Urinary bladder (tissue), 4 donors: ENCODE results near the gene ZNF595. TPM values are rescaled to one million over a fixed set of nuclear protein-coding genes. Genes with fewer than 3 reads are reported as not detected.
"Not testable (repeated sequence)": the region's sequence is repeated elsewhere in the genome, so short reads cannot be mapped to it uniquely, and the experiment has no call there.

Experiments used
- DNase-seq: peaks from one replicate; pipeline ENCODE4 v3.0.0-alpha.2; 2015; ENCODE audit errors: extremely low spot score
- H3K27ac ChIP-seq: one replicate; pipeline ENCODE4 v1.5.1; 2013; ENCODE audit warnings: low read depth, mild to moderate bottlenecking, moderate library complexity
- H3K36me3 ChIP-seq: one replicate; pipeline ENCODE4 v1.6.1; 2013; ENCODE audit warnings: mild to moderate bottlenecking, moderate library complexity; ENCODE audit not compliant: insufficient read depth
- H3K4me1 ChIP-seq: one replicate; pipeline ENCODE4 v1.6.1; 2013; ENCODE audit warnings: mild to moderate bottlenecking, moderate library complexity; ENCODE audit not compliant: insufficient read depth
- H3K4me3 ChIP-seq: one replicate; pipeline ENCODE4 v1.5.1; 2013; ENCODE audit warnings: low read depth, low read length
- WGBS: extraction: QIAGEN DNeasy Blood & Tissue Kit; methylation state at CpG from one replicate; pipeline ENCODE4 v1.1.7; 2013; 5-methylcytosine and 5-hydroxymethylcytosine counted together
- polyA plus RNA-seq: library from polyadenylated mRNA; stranded (reverse); fragments of 200-250 nt; gene quantifications from one replicate; pipeline ENCODE4 v1.2.3, GENCODE V29; 2013
- total RNA-seq: library from RNA; depleted of rRNA; stranded (reverse); fragments of >200 nt; gene quantifications from one replicate; pipeline ENCODE4 v1.2.3, GENCODE V29; 2014
- donor health status: healthy with polysubstance abuse.
- donor health status: healthy.

ZNF595 gene
- total and polyA plus RNA-seq, 2 donors, result 5.8 to 41.9 TPM

GRCh38 chr4:113732-114131 lies 60.6 kb downstream of the ZNF595 start:
- Histone ChIP-seq H3K4me1 (no peaks in the 10 kb centered on the region), H3K4me3 (no peak overlapping the region), H3K27ac (no peak overlapping the region), H3K36me3 (no peaks in the 10 kb centered on the region)
- 83% methylated on average over 2 of the region's 2 CpGs for WGBS
- no peak for DNase-seq

- no peak overlapping the region for H3K27ac ChIP-seq
- no peaks in the 10 kb centered on the region for H3K36me3 ChIP-seq
- no peak overlapping the region for H3K4me3 ChIP-seq
- no peaks in the 10 kb centered on the region for H3K4me1 ChIP-seq
- DNase-seq, result no peak
Measured at GRCh38 chr4:114149-114548, 61.0 kb downstream of the ZNF595 start.

- 96% methylated on average over 1 of the region's 1 CpG for WGBS
- Histone ChIP-seq H3K4me1 (no peaks in the 10 kb centered on the region), H3K36me3 (no peaks in the 10 kb centered on the region), H3K4me3 (no peak overlapping the region), H3K27ac (no peak overlapping the region)
- DNase-seq, result no peak
Measured at GRCh38 chr4:116499-116898, 63.4 kb downstream of the ZNF595 start.

GRCh38 chr4:120616-121015 lies 67.5 kb downstream of the ZNF595 start:
- WGBS, result 70% methylated on average over 5 of the region's 5 CpGs
- Histone ChIP-seq H3K4me3 (no peak overlapping the region), H3K4me1 (no peaks in the 10 kb centered on the region), H3K36me3 (no peaks in the 10 kb centered on the region), H3K27ac (no peak overlapping the region)
- DNase-seq, result no peak

GRCh38 chr4:121408-122084 lies 68.4 kb downstream of the ZNF595 start:
- Histone ChIP-seq H3K4me1 (peaks cover 2% of the 10 kb centered on the region), H3K36me3 (no peaks in the 10 kb centered on the region), H3K27ac (no peak overlapping the region), H3K4me3 (no peak overlapping the region)
- DNase-seq, result no peak
- WGBS, result 74% methylated on average over 7 of the region's 7 CpGs

GRCh38 chr4:123922-124274 lies 70.8 kb downstream of the ZNF595 start:
- peak overlapping the region; percentile 58 for H3K27ac ChIP-seq
- H3K36me3 ChIP-seq, DNase-seq, H3K4me1 ChIP-seq: not testable (repeated sequence)
- peak overlapping the region; percentile 15 for H3K4me3 ChIP-seq
- WGBS, result 45% methylated on average over 10 of the region's 10 CpGs

GRCh38 chr4:124275-125081 lies 71.4 kb downstream of the ZNF595 start, which contains the start of gene ZNF718:
Gene ZNF718 (plus strand): TSS chr4:124501. CDS start chr4:124671, 170 bp downstream.
- H3K36me3 ChIP-seq, result no peaks in the 10 kb centered on the region
- DNase-seq, result peak; percentile 93
- peak within 1 kb of the TSS; percentile 92 for H3K27ac ChIP-seq
- under 1% methylated on average over 44 of the region's 44 CpGs for WGBS
- peaks cover 2% of the 10 kb centered on the region for H3K4me1 ChIP-seq
- peak within 1 kb of the TSS; percentile 74 for H3K4me3 ChIP-seq

GRCh38 chr4:125091-125771 lies 72.1 kb downstream of the ZNF595 start:
- DNase-seq, result peak; percentile 2
- peaks cover 2% of the 10 kb centered on the region for H3K4me1 ChIP-seq
- WGBS, result 2% methylated on average over 30 of the region's 30 CpGs
- H3K4me3 ChIP-seq, result peak overlapping the region; percentile 74
- H3K36me3 ChIP-seq, result no peaks in the 10 kb centered on the region
- peak overlapping the region; percentile 92 for H3K27ac ChIP-seq

- H3K27ac ChIP-seq, result no peak overlapping the region
- 52% methylated on average over 5 of the region's 5 CpGs for WGBS
- no peaks in the 10 kb centered on the region for H3K36me3 ChIP-seq
- peaks cover 2% of the 10 kb centered on the region for H3K4me1 ChIP-seq
- H3K4me3 ChIP-seq, result peak overlapping the region; percentile 74
- no peak for DNase-seq
Measured at GRCh38 chr4:125833-126232, 72.7 kb downstream of the ZNF595 start.

GRCh38 chr4:132483-132882 lies 79.4 kb downstream of the ZNF595 start:
- H3K27ac ChIP-seq, result no peak overlapping the region
- no peaks in the 10 kb centered on the region for H3K4me1 ChIP-seq
- no CpG with 5 or more reads among the region's 1 CpG for WGBS
- no peak overlapping the region for H3K4me3 ChIP-seq
- DNase-seq, result no peak
- H3K36me3 ChIP-seq, result peaks cover 8% of the 10 kb centered on the region

Other genes starting within 250 kb of the ZNF595 start
- gene ZNF718, start 71.2 kb downstream of the ZNF595 start, total RNA-seq, result 34.3 TPM
- 2.6 TPM for gene ZNF718, start 71.2 kb downstream of the ZNF595 start, polyA plus RNA-seq